CD4-positive, alpha-beta T cell treated with Interleukin-10 for 1 hour (primary cell): ENCODE results near the gene CD276.

Source experiments
- DNase-seq: peaks from one replicate; pipeline ENCODE4 v3.0.0-alpha.2; 2020

The CD276 gene

DNA sequence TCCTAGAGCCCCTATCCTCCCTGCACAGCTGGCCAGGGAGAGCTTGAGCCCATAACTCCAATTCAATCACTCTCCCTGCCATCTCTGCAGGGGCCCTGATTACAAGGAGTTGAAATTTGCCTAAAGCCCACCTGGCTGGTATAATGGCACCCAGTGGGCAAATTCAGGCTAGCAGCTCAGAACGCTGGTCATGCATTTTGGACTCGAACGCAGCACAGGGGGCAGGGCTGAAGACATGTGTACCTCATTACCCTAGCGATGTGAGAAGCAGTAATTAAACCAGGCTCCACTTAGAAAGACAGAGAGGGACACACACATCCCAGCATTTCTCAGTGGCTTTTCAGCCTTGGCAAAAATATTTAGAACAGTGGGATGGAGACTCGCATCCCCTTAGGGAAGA, 65.8 kb downstream of the CD276 start:
- no peak for DNase-seq

DNA sequence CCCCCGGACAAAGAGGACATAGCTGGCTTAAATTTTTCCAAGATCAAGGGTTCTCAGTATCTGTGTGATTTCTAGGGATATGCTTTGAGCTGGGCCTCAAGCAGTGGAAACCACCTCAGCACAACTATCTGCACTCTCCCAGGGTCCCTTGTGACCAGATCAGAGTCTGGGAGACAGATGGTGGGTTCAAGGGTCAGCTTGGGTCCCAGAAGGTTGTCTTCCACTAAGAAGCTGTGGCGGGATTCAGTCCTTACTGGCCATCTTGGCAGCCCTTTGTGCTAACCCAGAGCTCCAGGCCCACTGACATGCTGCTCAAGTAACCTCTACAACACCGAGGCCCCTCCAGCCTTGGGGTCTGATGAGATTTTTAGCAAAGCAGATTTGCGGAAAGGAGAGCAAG, 66.3 kb downstream of the CD276 start:
- no peak for DNase-seq

DNA sequence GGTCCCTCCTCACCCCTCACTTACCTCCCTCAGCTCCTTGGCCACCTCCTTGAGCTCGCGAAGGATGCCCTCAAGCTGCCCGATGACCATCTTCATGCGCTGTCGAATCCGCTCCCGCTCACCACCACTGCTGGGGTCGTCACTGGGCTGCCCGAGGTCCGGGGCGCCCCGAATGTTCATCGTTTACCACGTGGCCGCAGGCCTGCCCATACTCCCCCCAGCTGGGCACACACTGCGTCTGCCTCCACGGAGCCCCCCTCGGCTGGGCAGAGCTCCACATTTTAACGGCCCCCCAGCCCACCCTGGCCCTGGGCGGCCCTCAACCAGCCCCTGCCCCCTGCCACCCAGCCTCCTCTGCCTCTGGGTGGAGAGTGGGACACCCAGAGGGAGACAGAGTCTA, 66.8 kb downstream of the CD276 start:
- no peak for DNase-seq

DNA sequence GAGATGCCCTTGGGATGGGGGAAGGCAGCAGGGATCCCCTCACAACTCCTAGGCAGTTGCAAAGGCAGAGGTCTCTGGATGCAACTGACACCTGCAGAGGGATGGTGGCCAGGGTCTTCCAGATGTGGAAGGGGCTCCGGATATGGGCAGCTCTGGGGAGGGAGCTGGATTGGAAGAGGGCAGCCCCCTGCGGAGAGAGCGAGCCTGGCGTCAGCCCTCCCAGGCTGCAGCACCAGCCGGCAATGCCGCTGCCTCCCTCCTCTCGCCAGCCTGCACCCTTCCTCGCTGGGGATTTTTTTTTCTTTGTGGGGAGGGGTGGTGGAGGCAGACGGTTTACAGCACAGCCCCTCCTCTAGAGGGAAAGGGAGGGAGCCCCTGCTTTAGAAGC, 67.3 kb downstream of the CD276 start:
- DNase-seq: no peak

DNA sequence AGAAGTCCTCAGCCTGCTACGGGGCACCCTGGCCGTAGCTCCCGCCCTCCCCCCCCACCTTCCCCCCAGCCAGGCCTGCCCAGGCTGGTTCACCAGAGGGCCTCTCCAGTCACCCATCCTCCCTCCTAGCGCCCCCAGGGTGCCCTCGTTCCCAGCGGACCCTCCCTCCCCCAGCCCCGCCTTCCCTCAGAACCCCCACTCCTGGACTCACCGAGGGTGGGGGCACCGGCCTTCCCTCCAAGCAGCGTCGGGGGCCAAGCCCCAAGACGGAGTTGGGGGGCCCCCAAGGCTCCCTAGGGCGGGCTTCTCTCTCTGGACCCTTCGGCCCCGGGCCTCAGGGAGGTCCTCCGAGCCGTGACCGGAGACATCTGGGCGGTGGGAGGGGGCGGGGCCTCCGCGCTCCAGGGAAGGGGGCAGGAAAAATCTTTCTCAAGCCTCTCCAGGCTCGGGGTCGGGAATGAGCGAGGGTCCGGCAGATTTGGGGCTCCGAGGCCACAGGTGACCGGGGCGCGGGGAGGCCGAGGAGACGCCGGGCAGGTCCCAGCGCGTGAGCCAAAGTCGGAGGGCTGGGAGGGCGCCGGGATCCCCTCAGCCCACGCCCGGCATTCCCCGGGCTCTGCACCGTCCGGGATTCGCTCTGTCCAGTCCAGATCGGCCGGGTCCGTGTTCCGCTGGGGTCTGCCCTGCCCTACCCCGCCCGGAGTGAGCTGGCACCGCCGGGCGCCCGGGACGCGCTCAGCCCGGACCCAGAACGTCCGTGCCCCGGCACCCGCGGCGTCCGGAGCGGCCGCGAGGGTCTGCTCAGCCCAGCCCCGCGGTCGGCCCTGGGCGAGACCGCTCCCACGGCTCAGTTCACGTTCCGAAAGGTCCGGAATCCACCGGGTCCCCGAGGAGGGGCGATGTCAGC, 68.0 kb downstream of the CD276 start:
- no peak for DNase-seq

DNA sequence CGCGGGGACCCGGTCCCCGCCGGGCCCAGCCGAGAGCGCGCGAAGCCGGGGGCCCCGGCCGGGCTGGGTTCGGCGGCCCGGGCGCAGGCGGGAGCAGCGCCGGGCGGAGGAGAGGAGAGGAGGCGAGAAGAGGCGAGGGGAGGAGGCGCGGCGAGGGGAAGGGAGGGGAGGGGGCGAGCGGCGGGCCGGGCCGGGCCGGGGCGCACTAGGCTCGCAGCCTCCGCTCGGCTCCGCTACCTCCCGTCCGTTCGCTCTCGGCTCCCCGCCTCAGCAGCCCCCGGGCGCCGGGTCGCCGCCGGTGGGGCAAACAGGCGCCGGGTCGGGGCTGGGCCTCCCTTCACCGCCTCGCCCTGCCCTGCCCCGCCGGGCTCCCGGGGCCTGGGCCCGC, 68.6 kb downstream of the CD276 start:
- no peak for DNase-seq

DNA sequence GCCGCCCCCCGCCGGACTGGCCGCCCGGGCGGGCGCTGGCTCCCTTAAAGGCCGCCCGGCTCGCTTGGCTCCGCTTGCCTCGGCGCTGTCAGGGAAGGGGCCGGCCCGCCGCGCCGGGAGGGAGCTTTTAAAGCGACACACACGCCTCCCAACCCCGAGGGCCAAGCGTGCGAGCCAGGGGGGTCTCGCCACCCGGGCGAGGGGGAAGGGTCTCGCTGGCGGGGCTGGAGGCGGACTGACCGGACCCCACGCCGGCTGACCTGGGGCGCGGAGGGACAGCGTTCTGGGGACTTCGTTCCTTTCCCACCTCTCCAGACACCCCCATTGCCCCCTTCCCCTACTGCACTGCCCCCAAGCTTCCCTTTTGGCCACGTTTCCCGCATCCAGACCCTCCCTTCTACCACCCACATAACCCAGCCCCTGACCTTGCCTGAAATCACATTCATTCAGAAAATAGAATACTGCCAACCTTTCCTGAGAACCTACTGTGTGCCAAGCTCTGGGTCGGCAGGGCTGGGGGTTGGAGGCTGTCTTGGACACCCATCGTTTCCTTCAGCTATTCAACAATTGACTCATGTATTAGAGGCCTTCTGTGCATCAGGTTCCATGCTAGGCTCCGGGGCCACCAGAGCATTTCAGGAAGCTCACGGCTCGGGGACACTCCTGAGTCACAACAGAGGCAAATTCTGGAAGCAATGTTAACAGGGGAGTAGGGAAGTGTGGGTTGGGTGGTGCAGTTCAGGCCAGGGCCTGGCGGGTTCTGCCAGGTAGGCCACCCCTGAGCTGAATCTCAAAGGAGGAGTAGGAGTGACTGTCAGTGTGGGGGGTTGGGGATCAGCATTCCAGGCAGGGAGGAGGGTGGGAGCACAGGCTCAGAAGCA, 69.3 kb downstream of the CD276 start, which contains the start of gene INSYN1:
Gene INSYN1, minus strand, starts transcription at position 102 of the 881 bp plus-strand sequence. CDS start 2,221 bp downstream, outside the sequence.
- DNase-seq: no peak

DNA sequence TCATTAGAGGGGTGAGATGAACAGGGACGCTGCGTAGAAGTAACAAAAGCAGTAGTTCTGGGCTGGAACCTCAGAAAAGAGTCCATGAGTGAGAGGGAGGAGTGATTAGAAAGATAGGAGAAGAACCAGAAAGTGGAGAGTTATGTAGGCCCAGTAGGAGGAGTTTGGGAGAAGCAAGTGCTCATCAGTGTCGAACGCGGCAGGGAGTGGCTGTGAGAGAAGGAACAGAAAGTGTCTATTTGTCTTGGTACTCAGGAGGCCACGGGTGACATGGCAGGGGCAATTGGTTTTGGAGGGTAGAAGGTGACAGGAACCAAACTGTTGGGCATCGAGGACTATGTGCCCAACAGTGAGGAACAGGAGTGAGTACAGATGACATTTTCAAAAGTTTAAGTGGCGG, 70.3 kb downstream of the CD276 start:
- DNase-seq: no peak

DNA sequence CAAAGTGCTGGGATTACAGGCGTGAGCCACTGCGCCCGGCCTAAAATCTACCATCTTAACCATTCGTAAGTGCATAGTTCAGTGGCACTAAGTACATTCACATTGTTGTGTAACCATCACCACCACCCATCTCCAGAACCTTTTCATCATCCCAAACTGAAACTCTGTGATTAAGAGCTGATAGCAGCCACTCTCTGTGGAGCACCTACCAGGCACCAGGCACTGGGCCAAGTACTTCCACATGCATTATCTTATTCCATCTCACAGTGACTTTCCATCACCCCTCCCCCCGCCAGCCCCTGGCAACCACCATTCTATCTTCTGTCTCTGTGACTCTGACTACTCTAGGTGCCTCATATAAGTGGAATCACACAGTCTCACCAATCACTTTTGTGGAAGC, 71.3 kb downstream of the CD276 start:
- no peak for DNase-seq

DNA sequence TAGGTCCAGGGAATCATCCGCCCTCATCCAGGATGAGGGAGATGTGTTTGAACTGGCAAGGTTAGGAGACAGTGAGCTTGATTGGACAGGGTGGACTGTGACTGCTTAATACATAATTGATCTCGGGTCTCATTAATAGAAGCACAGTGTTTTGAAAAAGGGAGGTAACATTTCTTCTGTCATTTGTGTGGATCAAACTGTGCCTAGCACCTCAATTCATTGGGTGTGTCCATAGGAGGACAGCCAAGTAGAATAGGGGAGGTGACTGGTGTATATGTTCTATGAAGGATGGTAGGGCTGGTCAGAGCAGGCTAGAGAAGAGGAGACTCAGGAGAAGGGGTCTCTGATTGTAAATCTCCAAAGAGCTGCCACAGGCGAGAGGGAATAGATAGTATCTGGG, 71.8 kb downstream of the CD276 start:
- DNase-seq: no peak

DNA sequence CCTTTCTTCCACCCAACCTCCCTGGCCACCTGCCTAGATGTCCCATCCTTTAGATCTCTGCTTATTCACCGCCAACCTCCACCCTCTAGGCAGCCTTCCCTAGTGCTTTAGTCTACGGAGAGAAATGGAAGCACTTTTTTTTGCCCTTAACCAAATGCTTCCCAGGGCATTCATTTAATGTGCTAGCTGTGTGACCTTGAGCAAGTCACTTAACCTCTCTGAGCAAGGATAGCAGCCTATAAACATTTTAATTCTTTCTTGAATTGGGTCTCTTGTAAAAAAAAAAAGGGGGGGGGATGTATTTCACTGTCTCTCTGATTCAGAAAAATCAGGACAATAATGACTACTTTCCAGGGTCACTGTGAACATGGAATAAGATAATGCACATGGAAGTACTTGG, 72.2 kb downstream of the CD276 start:
- no peak for DNase-seq

DNA sequence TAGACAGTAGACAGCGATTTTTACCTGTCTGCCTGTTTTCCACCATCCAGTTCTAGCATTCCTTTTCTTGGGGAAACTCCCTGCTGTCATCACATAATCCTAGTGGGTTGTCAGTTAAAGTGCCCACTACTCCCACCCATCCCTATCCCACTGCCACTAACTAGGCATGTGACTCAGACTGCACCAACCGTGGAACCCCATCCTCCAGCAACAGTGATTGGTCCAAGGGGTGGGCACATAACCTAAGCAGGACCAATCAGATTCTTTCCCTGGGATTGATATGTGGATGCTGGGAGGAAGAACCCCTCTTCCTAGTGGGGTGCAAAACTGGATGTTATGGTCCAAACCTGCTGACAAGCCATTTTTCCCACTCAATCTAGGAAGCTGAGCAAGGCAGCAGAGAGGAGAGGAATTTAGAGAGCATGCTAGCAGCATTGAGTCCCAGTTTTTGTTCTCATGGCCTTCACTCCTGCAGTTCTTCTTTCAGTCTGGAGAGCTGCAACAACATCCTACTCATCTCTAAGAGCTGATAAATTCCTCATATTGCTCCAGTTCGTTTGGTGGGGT, 72.8 kb downstream of the CD276 start:
- no peak for DNase-seq

DNA sequence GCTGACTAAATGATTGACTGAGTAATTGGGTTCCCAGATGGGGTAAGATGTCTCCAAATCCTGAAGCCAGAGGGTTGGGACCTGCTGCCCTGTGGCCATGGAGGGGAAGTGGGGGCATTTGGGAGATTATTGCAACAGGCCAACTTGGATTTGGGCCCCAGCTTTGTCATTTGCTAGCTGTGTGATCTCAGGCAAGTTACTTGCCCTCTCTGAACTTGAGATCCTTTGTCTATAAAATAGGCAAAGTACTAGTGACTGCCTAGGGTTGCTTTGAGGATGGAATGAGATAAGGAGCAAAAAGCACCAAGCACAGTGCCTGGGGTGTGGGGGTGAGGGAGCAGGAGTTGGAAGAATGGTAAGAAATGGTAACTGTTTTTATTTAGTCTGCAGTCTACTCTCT, 73.4 kb downstream of the CD276 start:
- DNase-seq: no peak

DNA sequence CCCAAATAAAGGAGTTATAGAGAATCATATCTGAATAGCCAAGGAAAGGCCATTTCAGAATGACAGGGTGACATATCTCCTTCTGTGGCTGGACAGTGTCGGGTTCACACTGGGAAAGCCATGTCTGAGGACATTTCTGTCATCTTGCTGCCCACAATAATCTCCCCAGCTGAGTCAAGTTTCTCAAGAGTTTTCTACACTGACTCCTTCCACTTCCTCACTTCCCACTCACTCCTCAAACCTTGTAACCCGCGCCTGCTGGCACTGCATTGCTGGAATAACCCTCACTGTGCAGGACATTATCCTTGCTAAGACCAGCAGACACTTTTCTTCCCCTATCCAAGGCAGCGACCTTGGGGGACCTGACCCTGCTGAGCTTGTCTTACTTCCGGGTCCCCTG, 74.3 kb downstream of the CD276 start:
- no peak for DNase-seq

DNA sequence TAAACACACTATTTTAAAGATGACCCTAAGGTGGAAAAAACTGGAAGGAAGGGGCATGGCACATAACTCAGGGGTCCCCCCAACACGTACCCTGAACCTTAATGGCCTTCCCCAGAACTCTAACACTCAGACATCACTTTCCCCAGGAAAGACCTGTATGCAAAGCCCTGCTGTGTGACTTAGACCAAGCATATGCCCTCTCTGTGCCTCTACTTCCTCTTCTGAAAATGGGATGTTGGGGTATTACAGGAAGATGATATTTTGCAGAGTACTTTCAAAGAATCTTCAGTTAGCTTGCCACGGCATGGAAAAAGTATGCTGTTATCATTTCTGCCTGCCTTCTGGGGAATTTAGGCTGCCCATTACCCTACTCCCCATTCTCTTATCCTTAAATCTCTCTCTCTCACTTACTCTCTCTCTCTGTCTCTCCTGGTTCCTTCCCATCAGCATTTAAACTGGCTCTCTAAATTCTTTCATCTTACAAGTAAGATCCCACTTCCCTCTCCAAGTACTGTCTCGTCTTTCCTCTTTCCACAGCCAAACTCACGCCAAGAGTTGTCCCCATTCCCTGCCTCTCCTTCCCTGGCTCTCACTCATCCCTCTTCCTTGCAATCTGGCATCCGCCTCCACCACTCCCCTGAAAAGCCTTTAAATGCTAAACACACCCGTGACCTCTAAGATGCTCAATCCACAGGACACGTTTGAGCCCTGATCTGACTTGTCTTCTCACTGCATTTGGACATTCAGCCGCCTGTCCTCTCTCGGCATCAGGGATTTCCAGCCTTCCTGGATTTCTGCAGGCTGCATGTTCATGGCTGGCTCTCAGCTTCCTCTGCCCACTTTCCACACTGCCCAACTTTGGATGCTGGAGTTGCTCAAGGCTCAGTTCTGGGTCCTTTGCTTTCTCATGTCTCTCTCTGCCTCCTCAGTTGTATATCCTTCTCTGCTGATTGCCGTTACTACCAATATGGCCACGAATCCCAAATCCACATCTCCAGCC, 76.4 kb downstream of the CD276 start:
- no peak for DNase-seq

DNA sequence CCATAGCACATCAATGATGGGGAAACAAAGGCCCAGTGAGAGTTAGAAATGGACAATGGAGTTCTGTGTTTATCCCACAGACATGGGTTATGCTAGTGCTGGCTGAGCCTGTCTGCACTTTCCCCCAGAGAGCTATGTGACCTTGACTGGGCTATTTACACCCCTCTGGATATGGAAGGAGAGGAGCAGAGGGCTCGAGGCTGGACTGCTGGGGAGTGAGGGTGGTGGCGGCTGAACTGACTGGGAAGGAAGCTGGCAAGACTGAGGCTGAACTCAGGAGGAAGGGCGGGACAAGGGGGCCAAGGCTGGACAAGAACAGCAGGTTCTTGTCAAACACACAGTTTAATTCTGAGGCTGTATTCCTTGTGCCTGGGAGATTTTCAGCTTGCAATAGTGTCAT, 79.7 kb downstream of the CD276 start:
- no peak for DNase-seq
